ENCODE results near the gene LRRC56. TPM values are rescaled to one million over a fixed set of nuclear protein-coding genes. Genes with fewer than 3 reads are reported as not detected.
A peak's percentile ranks its signal among the peaks of the same experiment; 100 is the strongest.

The LRRC56 gene
- total RNA-seq, 1 experiment from 2014 or later = 3.4 TPM

- TF ChIP-seq FOXP4 (CRISPR knock-in tag; IDR thresholded peaks at IDR 0.05) (no peak), ATF6 (CRISPR knock-in tag; IDR thresholded peaks at IDR 0.05) (no peak), SP1 (CRISPR knock-in tag; conservative IDR thresholded peaks at IDR 0.05) (peak; percentile 94), PRRX2 (CRISPR knock-in tag; IDR thresholded peaks at IDR 0.05) (no peak; the same call in 1 of the 2 replicates), ZNF671 (CRISPR knock-in tag; IDR thresholded peaks at IDR 0.05) (no peak), ZSCAN18 (CRISPR knock-in tag; IDR thresholded peaks at IDR 0.05) (no peak), ATF3 (CRISPR knock-in tag; conservative IDR thresholded peaks at IDR 0.05) (no peak), ATF1 (CRISPR knock-in tag; IDR thresholded peaks at IDR 0.05) (no peak), NR1H2 (CRISPR knock-in tag; IDR thresholded peaks at IDR 0.05) (no peak), ETV6 (CRISPR knock-in tag; IDR thresholded peaks at IDR 0.05) (peak; percentile 48; the same call in 1 of the 2 replicates), HMGA2 (CRISPR knock-in tag; IDR thresholded peaks at IDR 0.05) (no peak), CBFB (CRISPR knock-in tag; IDR thresholded peaks at IDR 0.05; ENCODE audit: low read depth) (0 out of 2 replicates have a peak, but pooled peaks have one; percentile 33), RORB (CRISPR knock-in tag; IDR thresholded peaks at IDR 0.05) (no peak), ZNF219 (CRISPR knock-in tag; IDR thresholded peaks at IDR 0.05; ENCODE audit: borderline replicate concordance) (no peak), SOX15 (CRISPR knock-in tag; IDR thresholded peaks at IDR 0.05) (no peak), NR3C1 (CRISPR knock-in tag; conservative IDR thresholded peaks at IDR 0.05; ENCODE audit: low read depth) (0 out of 2 replicates have a peak, but pooled peaks have one; percentile 33), ZBTB43 (CRISPR knock-in tag; IDR thresholded peaks at IDR 0.05) (no peak), CREM (CRISPR knock-in tag; IDR thresholded peaks at IDR 0.05) (peak; percentile 55; the same call in 1 of the 2 replicates), CREB1 (CRISPR knock-in tag; IDR thresholded peaks at IDR 0.05) (no peak), ZNF396 (CRISPR knock-in tag; IDR thresholded peaks at IDR 0.05; ENCODE audit: borderline replicate concordance) (no peak)
- TF ChIP-seq, protein P1, sequence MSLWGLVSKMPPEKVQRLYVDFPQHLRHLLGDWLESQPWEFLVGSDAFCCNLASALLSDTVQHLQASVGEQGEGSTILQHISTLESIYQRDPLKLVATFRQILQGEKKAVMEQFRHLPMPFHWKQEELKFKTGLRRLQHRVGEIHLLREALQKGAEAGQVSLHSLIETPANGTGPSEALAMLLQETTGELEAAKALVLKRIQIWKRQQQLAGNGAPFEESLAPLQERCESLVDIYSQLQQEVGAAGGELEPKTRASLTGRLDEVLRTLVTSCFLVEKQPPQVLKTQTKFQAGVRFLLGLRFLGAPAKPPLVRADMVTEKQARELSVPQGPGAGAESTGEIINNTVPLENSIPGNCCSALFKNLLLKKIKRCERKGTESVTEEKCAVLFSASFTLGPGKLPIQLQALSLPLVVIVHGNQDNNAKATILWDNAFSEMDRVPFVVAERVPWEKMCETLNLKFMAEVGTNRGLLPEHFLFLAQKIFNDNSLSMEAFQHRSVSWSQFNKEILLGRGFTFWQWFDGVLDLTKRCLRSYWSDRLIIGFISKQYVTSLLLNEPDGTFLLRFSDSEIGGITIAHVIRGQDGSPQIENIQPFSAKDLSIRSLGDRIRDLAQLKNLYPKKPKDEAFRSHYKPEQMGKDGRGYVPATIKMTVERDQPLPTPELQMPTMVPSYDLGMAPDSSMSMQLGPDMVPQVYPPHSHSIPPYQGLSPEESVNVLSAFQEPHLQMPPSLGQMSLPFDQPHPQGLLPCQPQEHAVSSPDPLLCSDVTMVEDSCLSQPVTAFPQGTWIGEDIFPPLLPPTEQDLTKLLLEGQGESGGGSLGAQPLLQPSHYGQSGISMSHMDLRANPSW (CRISPR knock-in tag; conservative IDR thresholded peaks at IDR 0.05; ENCODE audit: low read depth) = 0 out of 2 replicates have a peak, but pooled peaks have one; percentile 76
- TF ChIP-seq, protein P2, sequence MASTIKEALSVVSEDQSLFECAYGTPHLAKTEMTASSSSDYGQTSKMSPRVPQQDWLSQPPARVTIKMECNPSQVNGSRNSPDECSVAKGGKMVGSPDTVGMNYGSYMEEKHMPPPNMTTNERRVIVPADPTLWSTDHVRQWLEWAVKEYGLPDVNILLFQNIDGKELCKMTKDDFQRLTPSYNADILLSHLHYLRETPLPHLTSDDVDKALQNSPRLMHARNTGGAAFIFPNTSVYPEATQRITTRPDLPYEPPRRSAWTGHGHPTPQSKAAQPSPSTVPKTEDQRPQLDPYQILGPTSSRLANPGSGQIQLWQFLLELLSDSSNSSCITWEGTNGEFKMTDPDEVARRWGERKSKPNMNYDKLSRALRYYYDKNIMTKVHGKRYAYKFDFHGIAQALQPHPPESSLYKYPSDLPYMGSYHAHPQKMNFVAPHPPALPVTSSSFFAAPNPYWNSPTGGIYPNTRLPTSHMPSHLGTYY (CRISPR knock-in tag; IDR thresholded peaks at IDR 0.05) = no peak
- TF ChIP-seq, protein P3, sequence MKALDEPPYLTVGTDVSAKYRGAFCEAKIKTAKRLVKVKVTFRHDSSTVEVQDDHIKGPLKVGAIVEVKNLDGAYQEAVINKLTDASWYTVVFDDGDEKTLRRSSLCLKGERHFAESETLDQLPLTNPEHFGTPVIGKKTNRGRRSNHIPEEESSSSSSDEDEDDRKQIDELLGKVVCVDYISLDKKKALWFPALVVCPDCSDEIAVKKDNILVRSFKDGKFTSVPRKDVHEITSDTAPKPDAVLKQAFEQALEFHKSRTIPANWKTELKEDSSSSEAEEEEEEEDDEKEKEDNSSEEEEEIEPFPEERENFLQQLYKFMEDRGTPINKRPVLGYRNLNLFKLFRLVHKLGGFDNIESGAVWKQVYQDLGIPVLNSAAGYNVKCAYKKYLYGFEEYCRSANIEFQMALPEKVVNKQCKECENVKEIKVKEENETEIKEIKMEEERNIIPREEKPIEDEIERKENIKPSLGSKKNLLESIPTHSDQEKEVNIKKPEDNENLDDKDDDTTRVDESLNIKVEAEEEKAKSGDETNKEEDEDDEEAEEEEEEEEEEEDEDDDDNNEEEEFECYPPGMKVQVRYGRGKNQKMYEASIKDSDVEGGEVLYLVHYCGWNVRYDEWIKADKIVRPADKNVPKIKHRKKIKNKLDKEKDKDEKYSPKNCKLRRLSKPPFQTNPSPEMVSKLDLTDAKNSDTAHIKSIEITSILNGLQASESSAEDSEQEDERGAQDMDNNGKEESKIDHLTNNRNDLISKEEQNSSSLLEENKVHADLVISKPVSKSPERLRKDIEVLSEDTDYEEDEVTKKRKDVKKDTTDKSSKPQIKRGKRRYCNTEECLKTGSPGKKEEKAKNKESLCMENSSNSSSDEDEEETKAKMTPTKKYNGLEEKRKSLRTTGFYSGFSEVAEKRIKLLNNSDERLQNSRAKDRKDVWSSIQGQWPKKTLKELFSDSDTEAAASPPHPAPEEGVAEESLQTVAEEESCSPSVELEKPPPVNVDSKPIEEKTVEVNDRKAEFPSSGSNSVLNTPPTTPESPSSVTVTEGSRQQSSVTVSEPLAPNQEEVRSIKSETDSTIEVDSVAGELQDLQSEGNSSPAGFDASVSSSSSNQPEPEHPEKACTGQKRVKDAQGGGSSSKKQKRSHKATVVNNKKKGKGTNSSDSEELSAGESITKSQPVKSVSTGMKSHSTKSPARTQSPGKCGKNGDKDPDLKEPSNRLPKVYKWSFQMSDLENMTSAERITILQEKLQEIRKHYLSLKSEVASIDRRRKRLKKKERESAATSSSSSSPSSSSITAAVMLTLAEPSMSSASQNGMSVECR (CRISPR knock-in tag; IDR thresholded peaks at IDR 0.05; ENCODE audit: borderline replicate concordance) = no peak
Observed at GRCh38 chr11:568306-569157, 31.2 kb downstream of the LRRC56 start (continued).
